ENCODE data around the gene TMEM175. TPM values are rescaled to one million over a fixed set of nuclear protein-coding genes. Genes with fewer than 3 reads are reported as not detected.

The TMEM175 gene
- total and polyA plus RNA-seq, 9 of the 15 experiments (the other 6 are each of a cell fraction or from before 2014, with no cell fraction given): 0.13 to 30.9 (median 9.4) TPM

- TF ChIP-seq TGIF2 (CRISPR knock-in tag; IDR thresholded peaks at IDR 0.05) (no peak), CTBP1 (IDR thresholded peaks at IDR 0.05; ENCODE audit: borderline replicate concordance) (peak; percentile 32; the same call in 1 of the 2 replicates), MLLT1 (IDR thresholded peaks at IDR 0.05) (peak in 1 of 2 experiments; percentile 43; a peak in 1 of 4 replicates), NFE2 (IDR thresholded peaks at IDR 0.05; ENCODE audit: low read depth) (peak; percentile 71), CXXC5 (CRISPR knock-in tag; IDR thresholded peaks at IDR 0.05) (peak; percentile 49), MCM7 (IDR thresholded peaks at IDR 0.05) (no peak), HDAC2 (IDR thresholded peaks at IDR 0.05) (0 out of 2 replicates have a peak, but pooled peaks have one; percentile 30), NCOA6 (IDR thresholded peaks at IDR 0.05) (no peak), SLC30A9 (CRISPR knock-in tag; IDR thresholded peaks at IDR 0.05) (no peak), ZNF584 (CRISPR knock-in tag; IDR thresholded peaks at IDR 0.05; ENCODE audit: low read depth) (peak; percentile 47; the same call in 1 of the 2 replicates), EP400 (IDR thresholded peaks at IDR 0.05) (peak; percentile 40; the same call in 1 of the 2 replicates), ZBTB33 (CRISPR knock-in tag; IDR thresholded peaks at IDR 0.05) (0 out of 2 replicates have a peak, but pooled peaks have one; percentile 25), SMARCC2 (IDR thresholded peaks at IDR 0.05; ENCODE audit: low read depth) (no peak), RHOXF2B (CRISPR knock-in tag; conservative IDR thresholded peaks at IDR 0.05) (no peak), MAFK (IDR thresholded peaks at IDR 0.05; ENCODE audit: low read length) (0 out of 2 replicates have a peak, but pooled peaks have one; percentile 5), TRIM24 (IDR thresholded peaks at IDR 0.05) (peak in 1 of 2 experiments; percentile 23; a peak in 1 of 4 replicates), USF1 (CRISPR knock-in tag; IDR thresholded peaks at IDR 0.05) (0 out of 2 replicates have a peak, but pooled peaks have one; percentile 11)
Observed at GRCh38 chr4:978957-979701, 46.9 kb downstream of the TMEM175 start (continued).

All from K562 (cell line).